HL-60/S4 treated with phorbol 12-myristate 13-acetate at 8.2 ng/mL for 4 days and 3 days (cell line): ENCODE results near the gene TVP23B.
"Not testable (repeated sequence)": the region's sequence is repeated elsewhere in the genome, so short reads cannot be mapped to it uniquely, and the experiment has no call there.

Source experiments
- in situ Hi-C: fragments of 300-500 bp; cut with MboI; formaldehyde crosslinking; loops from 2 replicates; pipeline ENCODE4 v1.15.0; 2022; ENCODE audit warnings: low sequenced_read_pairs

TVP23B gene

DNA sequence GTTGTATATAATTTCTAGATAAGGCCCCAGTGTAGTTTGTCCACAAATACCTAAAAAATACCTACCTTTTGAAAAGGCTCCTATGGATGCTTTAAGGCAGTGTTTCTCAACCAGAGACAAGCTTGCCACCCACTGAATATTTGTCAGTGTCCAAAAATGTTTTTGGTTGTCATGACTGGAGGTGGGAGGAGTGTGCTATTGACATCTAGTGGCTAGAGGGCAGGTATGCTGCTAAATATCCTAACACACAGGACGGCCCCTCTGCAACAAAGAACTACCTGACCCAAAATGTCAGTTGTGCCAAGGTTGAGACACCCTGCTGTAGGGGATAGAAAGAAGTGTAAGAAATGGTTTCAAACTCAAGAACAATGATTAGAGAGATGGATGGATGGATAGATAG is 10.4 kb downstream of the TVP23B start:
- in situ Hi-C loops, result not testable (repeated sequence)

DNA sequence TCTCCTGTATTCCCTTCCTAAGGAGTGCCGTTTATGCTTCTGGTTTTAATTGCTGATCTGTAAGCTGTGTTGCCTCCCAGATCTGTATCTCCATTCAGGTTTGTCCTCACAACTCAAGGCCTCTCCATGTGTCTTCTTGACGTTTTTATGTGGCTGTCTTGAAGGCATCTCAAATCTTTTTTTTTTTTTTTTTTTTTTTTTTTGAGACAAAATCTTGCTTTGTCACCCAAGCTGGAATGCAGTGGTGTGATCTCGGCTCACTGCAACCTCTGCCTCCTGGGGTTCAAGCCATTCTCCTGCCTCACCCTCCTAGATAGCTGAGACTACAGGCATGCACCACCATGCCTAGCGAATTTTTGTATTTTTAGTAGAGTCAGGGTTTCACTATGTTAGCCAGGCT is 13.9 kb downstream of the TVP23B start:
- in situ Hi-C loops, result not testable (repeated sequence)

DNA sequence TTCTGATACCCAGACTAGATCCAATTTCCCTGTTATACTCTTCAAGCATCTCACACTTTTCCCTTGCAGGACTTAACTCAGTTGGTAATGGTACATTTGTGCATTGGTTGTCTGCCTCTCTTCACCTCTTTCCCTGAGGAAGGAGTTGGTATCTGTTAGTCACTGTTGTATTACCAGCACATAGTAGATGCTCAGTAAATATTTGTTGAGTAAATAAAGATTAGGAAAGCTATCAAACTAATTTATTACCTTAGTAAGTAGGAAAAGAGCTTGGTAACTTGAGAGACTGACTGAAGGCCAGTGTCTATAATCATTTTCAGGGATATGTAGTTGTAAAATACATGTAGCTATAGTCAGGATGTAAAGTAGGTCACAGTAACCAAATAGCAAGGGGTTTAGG is 15.9 kb downstream of the TVP23B start:
- in situ Hi-C loops, result not testable (repeated sequence)

DNA sequence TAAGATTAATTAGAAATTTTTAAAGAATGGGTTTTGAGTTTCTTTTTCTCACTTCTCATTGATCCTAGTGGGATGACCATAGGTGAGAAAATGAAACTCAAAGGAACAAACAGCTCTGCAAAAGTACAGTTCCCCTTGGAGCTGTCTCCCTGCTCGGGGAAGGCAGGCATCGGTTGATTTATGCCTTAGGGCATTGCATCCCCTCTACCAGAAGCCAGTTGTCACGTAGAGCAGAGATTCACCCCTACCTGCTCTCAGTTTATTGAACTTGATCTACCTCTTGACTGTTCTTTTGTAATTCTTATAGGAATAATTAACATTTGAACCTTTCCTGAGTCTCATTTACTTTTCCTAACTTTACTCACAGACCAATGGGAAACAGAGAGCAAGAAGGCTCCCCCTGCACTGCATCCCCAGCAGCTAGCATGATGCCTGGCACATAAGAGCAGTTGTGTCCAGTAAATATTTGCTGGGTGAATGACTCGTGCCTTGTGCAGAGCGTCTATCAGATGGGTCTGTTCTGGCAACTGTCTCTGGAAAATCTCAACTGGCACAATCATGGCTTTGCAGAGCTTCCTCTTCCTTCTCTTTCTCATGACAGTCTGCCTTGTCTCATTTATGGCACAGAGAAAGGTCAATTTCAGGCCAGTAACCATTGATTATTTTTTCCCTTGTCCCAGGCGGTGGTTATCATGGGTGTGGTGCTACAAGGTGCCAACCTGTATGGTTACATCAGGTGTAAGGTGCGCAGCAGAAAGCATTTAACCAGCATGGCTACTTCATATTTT is 22.7 kb downstream of the TVP23B start:
- in situ Hi-C loops, result not testable (repeated sequence)

DNA sequence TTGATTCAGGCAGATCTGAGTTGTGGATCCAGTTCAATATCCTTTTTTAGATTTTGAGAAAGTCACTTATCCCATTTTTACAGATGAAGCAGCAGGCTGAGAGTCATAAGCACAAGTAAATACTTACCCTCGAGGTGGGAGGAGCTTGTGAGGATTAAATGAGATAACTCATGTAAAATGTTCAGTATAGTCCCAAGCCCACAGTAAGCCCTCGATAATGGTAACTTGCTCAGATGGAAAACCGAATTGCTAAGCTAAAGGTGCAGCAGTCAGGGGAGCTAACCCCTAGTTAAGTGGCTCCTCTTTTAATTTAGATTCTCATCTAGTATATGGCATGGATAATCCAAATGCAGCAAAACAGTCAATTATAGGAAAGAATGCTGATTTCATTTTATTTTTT is 34.9 kb downstream of the TVP23B start:
- in situ Hi-C loops, result not testable (repeated sequence)

DNA sequence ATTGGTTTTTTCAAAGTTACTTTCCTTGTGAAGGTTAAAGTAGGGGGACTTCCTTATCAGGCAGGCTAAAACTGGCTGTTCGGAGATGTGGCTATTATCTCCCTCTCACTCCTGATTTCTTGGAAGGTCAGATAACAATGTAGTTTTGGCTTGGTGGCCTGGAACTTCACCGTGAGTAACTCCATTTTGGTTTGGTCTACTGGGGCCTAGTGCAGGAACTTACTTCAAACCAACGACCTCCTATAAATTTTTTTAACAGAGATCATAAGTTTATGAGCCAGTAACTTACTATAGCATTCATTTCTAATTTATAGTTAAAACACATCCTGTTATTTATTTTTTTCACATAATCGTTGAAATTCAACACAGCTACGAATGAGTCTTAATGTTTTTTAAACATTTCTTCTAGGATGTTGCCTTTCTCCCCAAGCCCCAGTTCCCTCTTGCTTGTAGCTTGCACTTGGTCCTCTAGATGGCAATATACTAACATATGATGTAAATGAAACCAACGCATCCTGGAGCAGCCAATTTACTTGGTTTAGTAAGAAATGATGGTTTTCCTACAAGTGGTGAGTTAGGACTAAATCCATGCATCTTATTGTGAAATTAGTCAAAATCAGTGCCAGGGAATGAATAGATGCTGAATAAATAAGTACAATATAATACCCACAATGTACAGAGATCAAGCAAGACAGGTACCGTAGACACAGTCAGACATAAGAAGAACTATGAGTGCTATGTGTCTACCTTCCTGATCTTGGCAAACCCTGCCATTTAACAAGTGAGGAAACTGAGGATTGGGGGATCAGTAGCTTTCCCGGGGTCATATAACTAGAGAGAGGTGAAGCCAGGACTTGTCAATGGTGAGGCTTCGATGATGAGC is 35.7 kb downstream of the TVP23B start:
- in situ Hi-C loops, result not testable (repeated sequence)

DNA sequence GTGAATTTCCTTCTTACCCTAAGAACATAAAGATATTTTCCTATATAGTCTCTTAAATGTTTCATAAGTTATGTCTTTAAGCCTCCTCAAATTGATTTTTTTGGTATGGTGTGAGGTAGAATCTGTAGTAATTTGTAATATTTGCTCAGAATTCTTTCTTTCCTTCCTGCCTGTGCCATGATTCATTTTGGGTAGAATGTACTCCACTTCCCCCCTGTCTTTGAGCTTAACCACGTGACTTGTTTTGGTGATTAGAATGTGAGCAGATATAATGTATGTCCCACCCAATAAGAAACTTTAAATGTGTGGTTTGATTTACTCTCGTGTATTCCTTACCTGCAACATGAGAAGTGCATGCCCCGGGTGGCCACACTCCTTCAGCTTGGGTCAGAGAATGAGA is 40.4 kb downstream of the TVP23B start:
- in situ Hi-C loops, result not testable (repeated sequence)

DNA sequence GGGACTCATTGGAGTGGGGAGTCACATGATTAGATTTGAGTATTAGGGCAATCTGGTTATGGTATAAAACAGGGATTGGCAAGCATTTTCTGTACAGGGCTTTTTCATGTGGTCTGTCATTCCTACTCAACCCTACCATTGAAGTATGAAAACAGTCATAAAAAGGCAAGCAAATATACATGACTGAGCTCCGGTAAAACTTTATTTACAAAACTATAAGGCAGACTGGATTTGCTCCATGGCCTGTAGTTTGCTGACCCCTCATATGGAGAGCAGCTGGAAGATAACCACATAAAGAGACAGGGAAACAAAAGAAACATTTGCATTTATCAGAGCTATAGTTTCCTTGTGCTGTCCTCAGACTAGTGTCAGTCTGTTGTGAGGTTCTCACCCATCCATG is 46.6 kb downstream of the TVP23B start:
- in situ Hi-C loops, result not testable (repeated sequence)

DNA sequence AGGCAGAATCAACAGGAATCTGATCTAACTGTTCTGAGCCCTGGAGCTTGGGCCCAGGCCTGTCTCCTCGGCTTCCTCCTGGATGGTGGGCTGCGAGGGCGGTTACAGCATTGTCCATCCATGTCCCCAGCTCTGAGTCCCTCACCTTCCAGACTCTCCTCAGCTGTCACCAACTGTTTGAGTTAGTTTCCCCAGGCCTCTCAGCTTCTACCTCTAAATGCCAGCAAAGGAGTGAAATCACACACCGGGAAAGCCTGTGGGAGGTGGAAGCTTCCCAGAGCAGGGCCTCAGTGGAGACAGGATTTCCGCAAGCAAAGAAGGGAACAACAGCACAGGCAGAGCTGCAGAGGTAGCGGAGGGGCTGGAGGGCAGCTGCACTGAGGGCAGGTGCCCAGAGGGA is 67.5 kb downstream of the TVP23B start:
- in situ Hi-C loops, result no loop called here

DNA sequence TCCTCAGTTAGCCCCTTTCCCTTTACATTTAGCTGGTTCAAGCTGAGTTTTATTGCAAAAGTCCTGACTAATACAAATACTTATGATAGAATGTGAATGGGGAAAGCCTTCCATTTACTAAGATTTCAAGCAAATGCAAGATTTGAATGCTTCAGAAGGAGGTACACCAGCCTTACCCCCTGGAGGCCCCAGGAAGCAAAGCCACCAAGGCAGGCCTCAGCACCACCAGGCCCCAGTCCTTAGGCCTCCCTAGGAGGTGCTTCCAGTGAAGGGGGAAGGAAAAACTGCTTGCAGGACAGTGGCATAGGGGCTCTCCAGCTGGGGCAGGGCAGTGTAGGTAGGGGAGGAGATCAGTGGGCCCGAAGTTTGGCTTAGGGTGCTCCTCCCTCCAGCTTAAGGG is 69.7 kb downstream of the TVP23B start:
- in situ Hi-C loops, result no loop called here

DNA sequence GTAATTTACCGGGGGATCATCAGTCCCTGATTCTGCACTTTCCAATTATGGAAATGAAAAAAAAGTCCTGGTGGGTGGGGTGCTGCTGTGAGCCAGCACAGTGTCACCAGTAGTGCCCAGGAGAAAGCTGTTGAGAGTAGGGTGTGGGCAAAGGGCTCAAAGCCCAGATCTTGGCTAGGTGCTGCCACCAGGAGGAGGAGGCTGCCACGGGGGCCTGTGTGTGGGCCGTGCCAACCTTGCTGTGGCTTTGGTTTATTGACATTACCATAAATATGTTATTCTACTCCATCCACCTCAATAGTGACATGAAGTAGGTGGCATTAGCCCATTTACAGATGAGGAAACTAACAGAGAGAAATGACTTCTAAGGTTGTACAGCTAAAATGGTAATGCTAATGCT is 70.2 kb downstream of the TVP23B start:
- in situ Hi-C loops, result no loop called here

DNA sequence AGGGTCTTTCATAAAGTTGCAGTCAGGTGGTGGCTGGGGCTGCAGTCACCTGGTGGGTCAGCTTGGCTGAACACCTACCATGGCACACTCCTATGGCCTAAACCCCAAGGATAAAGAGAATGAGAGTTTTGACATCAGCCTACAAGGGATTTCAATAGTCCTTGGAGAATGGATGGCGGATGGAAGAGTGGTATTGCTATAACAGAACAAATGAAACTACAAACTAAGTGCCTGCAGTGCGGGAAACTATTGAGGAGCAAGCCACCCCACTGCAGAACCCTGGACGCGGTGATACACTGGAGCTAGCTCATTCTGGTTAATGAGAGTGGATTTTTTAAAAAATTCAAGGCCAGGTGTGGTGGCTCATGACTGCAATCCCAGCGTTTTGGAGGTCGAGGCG is 74.0 kb downstream of the TVP23B start:
- in situ Hi-C loops, result no loop called here

DNA sequence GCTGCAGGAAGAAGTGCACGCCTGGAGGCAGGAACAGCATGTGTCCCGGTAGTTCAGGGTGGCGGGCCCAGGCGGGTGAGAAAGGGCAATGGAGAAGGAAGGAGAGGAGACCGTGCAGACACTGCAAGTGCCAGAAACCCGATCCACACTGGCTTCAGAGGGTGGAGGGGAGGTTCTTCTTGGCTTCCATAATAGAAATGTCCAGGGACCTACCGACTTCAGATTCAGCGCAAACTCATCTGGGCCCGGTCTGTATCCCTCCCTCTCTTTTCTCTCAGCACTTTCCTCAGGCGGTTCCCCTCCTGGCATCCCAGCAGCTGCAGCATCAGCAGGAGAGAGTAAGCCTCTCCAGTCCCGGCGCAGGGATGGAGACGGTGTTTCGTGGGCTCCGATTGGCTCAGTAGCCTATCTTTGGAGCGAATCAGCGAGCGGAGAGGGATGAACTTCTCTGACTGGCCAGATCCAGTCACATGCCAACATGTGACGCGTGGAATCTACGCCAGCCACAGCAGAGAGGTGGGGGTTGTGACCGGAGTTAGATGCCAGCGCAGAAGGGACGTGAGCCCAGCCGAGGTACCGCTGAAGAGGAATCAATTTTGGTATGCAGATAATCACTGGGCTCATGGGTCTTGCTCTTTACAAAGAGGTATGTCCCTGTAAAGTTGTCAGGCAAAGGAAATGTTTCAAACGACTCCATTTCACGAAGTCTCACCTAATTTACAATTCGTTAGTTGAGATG is 75.0 kb downstream of the TVP23B start:
- in situ Hi-C loops, result no loop called here
